HL-60 (cell line): ENCODE results near the gene ANO1.

ENCODE experiments used
- CTCF ChIP-seq: IDR thresholded peaks from one replicate; pipeline ENCODE4 v1.5.1; 2011; ENCODE audit warnings: low read length, control low read depth, inconsistent platforms; ENCODE audit not compliant: insufficient read depth
- POLR2AphosphoS5 ChIP-seq: IDR thresholded peaks from 2 replicates; pipeline ENCODE4 v1.6.1; 2012; ENCODE audit warnings: low read depth
- REST ChIP-seq: IDR thresholded peaks from 2 replicates; pipeline ENCODE4 v1.6.1; 2012; ENCODE audit warnings: low read depth; ENCODE audit not compliant: insufficient replicate concordance
- SPI1 ChIP-seq: IDR thresholded peaks from 2 replicates; pipeline ENCODE4 v1.6.1; 2012; ENCODE audit warnings: low read depth, mild to moderate bottlenecking, borderline replicate concordance

- TF ChIP-seq REST (no peak), CTCF (no peak), POLR2AphosphoS5 (no peak), SPI1 (no peak)
These were observed 8.0 kb downstream of the ANO1 start for GRCh38 chr11:70085815-70086769.
